ENCODE data around the gene PXDN.

GRCh38 chr2:1606421-1607235 is 137.7 kb downstream of the PXDN start:
- TF ChIP-seq POLR2A (IDR thresholded peaks at IDR 0.05; ENCODE audit: low read depth, low read length) (no peak), TAF1 (IDR thresholded peaks at IDR 0.05; ENCODE audit: borderline replicate concordance, low read depth, low read length) (no peak), POLR2AphosphoS5 (IDR thresholded peaks at IDR 0.05; ENCODE audit: low read depth, low read length) (no peak)

Data from GM12892 (cell line).